ENCODE measurements around the gene EXOC4. TPM values are rescaled to one million over a fixed set of nuclear protein-coding genes. Genes with fewer than 3 reads are reported as not detected.

EXOC4 gene
- total and polyA plus RNA-seq, 2 of the 8 experiments (the other 6 are each of a cell fraction or from before 2014, with no cell fraction given) = 27.0 to 67.3 TPM

GRCh38 chr7:133273227-133273626 is 20.3 kb downstream of the EXOC4 start:
- Histone ChIP-seq H2BK12ac (ENCODE audit: low read depth, low read length) (no peak overlapping the region), H3K27ac (ENCODE audit: low read depth, low read length) (no peak overlapping the region), H3K4me2 (ENCODE audit: insufficient read depth in 1 of 2, low read depth in 2 of 2, low read length in 2 of 2) (no peak overlapping the region), H3K9ac (replicated peaks in 1 of 4; ENCODE audit: extremely low read depth in 1 of 4, low read depth in 3 of 4, low read length in 3 of 4) (no peak overlapping the region), H3K14ac (ENCODE audit: insufficient read length) (no peak overlapping the region), H3K27me3 (replicated peaks in 1 of 4; ENCODE audit: control insufficient read depth in 3 of 4, extremely low read depth in 1 of 4, insufficient read depth in 3 of 4, low read length in 3 of 4) (no peaks in the 10 kb centered on the region), H2BK15ac (ENCODE audit: low read length) (no peak overlapping the region), H3K23me2 (ENCODE audit: low read depth, low read length) (no peaks in the 10 kb centered on the region), H3K23ac (ENCODE audit: insufficient read length) (no peak overlapping the region), H3K56ac (replicated peaks; ENCODE audit: insufficient read length, low read depth, low read length) (no peak overlapping the region), H2BK20ac (ENCODE audit: low read length) (no peak overlapping the region), H3K9me3 (ENCODE audit: insufficient read depth in 2 of 2, low read depth in 1 of 2, low read length in 1 of 2) (no peaks in the 10 kb centered on the region), H3K79me2 (ENCODE audit: control insufficient read depth in 1 of 2, insufficient read depth in 2 of 2, low read length in 2 of 2) (peaks cover 0 to 38% of the 10 kb centered on the region in 2 experiments; a peak in 2 of 4 replicates), H3K4me3 (ENCODE audit: extremely low read depth in 1 of 4, insufficient read depth in 2 of 4, low read depth in 3 of 4, low read length in 4 of 4) (no peak overlapping the region), H2BK120ac (replicated peaks; ENCODE audit: low read depth, low read length) (no peak overlapping the region), H2AK5ac (ENCODE audit: low read depth, low read length) (no peak overlapping the region), H4K5ac (ENCODE audit: insufficient read length, low read depth, low read length) (no peak overlapping the region), H3K4me1 (replicated peaks in 1 of 4; ENCODE audit: control insufficient read depth in 3 of 4, insufficient read depth in 4 of 4, low read length in 3 of 4) (no peaks in the 10 kb centered on the region), H2AFZ (ENCODE audit: low read length) (no peak overlapping the region), H4K91ac (replicated peaks; ENCODE audit: insufficient read length, low read length) (no peak overlapping the region), H3K18ac (ENCODE audit: extremely low read depth, low read length) (no peak overlapping the region), H3K79me1 (ENCODE audit: low read depth, low read length) (no peaks in the 10 kb centered on the region), H4K20me1 (replicated peaks in 1 of 2; ENCODE audit: control insufficient read depth in 1 of 2, insufficient read depth in 2 of 2, low read length in 2 of 2) (no peaks in the 10 kb centered on the region), H4K8ac (ENCODE audit: extremely low read depth, insufficient read depth, low read length) (no peak overlapping the region), H3K36me3 (ENCODE audit: control insufficient read depth in 2 of 4, insufficient read depth in 4 of 4, low read length in 3 of 4) (peaks cover 3 to 20% (median 11%) of the 10 kb centered on the region in 4 experiments; a peak in 6 of 8 replicates), H2BK5ac (ENCODE audit: low read depth, low read length) (no peak overlapping the region), H3K4ac (replicated peaks; ENCODE audit: insufficient read length, low read depth, low read length) (no peak overlapping the region)
- POLR2A ChIA-PET (ENCODE audit: partially characterized antibody) = interaction anchor here (1.7 kb wide), 1 partner anchor 20 kb away, joined by 5 read pairs; the partner anchor contains the start of gene EXOC4
- no peak for FAIRE-seq
- CTCF ChIA-PET (ENCODE audit: partially characterized antibody) = interaction anchor here (0.6 to 3.0 kb wide), 6 partner anchors 23 to 161 kb away, joined by 3 to 14 read pairs (median 9); no protein-coding TSS in a partner anchor
- DNase-seq (ENCODE audit: low read depth in 1 of 2, low spot score in 2 of 2) = no peak
- 93% methylated on average over 3 of the region's 3 CpGs; no CpG with 5 or more reads in 1 of the 2 experiments for WGBS, 2 experiments (ENCODE audit: extremely low coverage in 1 of 2, insufficient coverage in 1 of 2, insufficient read length in 1 of 2, insufficient replicate concordance in 2 of 2, low coverage in 1 of 2, low lambda C conversion rate in 2 of 2, missing lambda C conversion rate in 1 of 2)
- no peak for TF ChIP-seq RAD21 (IDR thresholded peaks at IDR 0.05 in 1 of 2, conservative IDR thresholded peaks at IDR 0.05 in 1 of 2; ENCODE audit: low read depth in 2 of 2, low read length in 2 of 2)
- TF ChIP-seq JUND (IDR thresholded peaks at IDR 0.05; ENCODE audit: low read length) = no peak
